H1 (cell line): ENCODE measurements around the gene CAMTA1. TPM values are rescaled to one million over a fixed set of nuclear protein-coding genes. Genes with fewer than 3 reads are reported as not detected.

Experiments
- CTCF ChIA-PET: fragments of 300-600 bp; sonication (Branson Sonifier 250); formaldehyde crosslinking; loops from one replicate; lab custom pipeline; 2021; ENCODE audit not compliant: partially characterized antibody; lab: Charles Lee
- POLR2A ChIA-PET: fragments of 300-600 bp; sonication (Branson Sonifier 250); formaldehyde crosslinking; loops from one replicate; lab custom pipeline; 2021; ENCODE audit warnings: inconsistent platforms; ENCODE audit not compliant: partially characterized antibody; lab: Charles Lee
- DNase-seq, 2 experiments: peaks; one replicate each; pipeline versions ENCODE4 v3.0.0 to v3.0.0-alpha.2; 2010 to 2022; ENCODE audit warnings: low spot score in 2 of 2, low read depth in 1 of 2, mixed read lengths in 1 of 2
- FAIRE-seq: peaks from 2 replicates; lab custom pipeline; 2011; peaks lifted over from hg19 to GRCh38; lab: Jason Lieb, UNC
- H2AFZ ChIP-seq: 2 replicates; pipeline ENCODE4 v1.8.1; 2012; ENCODE audit warnings: low read length, inconsistent platforms
- H2AK5ac ChIP-seq: 2 replicates; pipeline ENCODE4 v1.6.1; 2013; ENCODE audit warnings: low read depth, low read length
- H2BK120ac ChIP-seq: replicated peaks from 2 replicates; pipeline ENCODE3; 2013; ENCODE audit warnings: low read depth, low read length, inconsistent platforms
- H2BK12ac ChIP-seq: 2 replicates; pipeline ENCODE4 v1.6.1; 2013; ENCODE audit warnings: low read depth, low read length
- H2BK15ac ChIP-seq: 2 replicates; pipeline ENCODE4 v1.6.1; 2013; ENCODE audit warnings: low read length
- H2BK20ac ChIP-seq: 2 replicates; pipeline ENCODE4 v1.6.1; 2013; ENCODE audit warnings: low read length
- H2BK5ac ChIP-seq: 2 replicates; pipeline ENCODE4 v1.6.1; 2013; ENCODE audit warnings: low read depth, low read length
- H3K14ac ChIP-seq: 2 replicates; pipeline ENCODE4 v1.6.1; 2013; ENCODE audit warnings: inconsistent platforms; ENCODE audit not compliant: insufficient read length
- H3K18ac ChIP-seq: 2 replicates; pipeline ENCODE4 v1.6.1; 2013; ENCODE audit warnings: low read length; ENCODE audit errors: extremely low read depth
- H3K23ac ChIP-seq: 2 replicates; pipeline ENCODE4 v1.6.1; 2013; ENCODE audit warnings: inconsistent platforms; ENCODE audit not compliant: insufficient read length
- H3K23me2 ChIP-seq: 2 replicates; pipeline ENCODE4 v1.6.1; 2013; ENCODE audit warnings: low read depth, low read length
- H3K27ac ChIP-seq: 2 replicates; pipeline ENCODE4 v1.6.1; 2011; ENCODE audit warnings: low read depth, low read length, inconsistent platforms
- H3K27me3 ChIP-seq, 4 experiments: replicated peaks in 1 of 4; 1 replicate in 1 of 4; 2 replicates in 3 of 4; pipeline versions ENCODE4 v1.6.1 to v1.8.1; 2011 to 2013; ENCODE audit warnings: low read length in 3 of 4, mild to moderate bottlenecking in 3 of 4, inconsistent platforms in 2 of 4, mixed read lengths in 2 of 4, moderate library complexity in 1 of 4; ENCODE audit not compliant: control insufficient read depth in 3 of 4, insufficient read depth in 3 of 4; ENCODE audit errors: extremely low read depth in 1 of 4
- H3K36me3 ChIP-seq, 4 experiments: 2 replicates each; pipeline versions ENCODE4 v1.6.1 to v1.8.1; 2011 to 2013; ENCODE audit warnings: mild to moderate bottlenecking in 4 of 4, low read length in 3 of 4, moderate library complexity in 2 of 4, control low read depth in 1 of 4, inconsistent platforms in 1 of 4; ENCODE audit not compliant: insufficient read depth in 4 of 4, control insufficient read depth in 2 of 4
- H3K4ac ChIP-seq: replicated peaks from 2 replicates; pipeline ENCODE3; 2013; ENCODE audit warnings: low read length, low read depth, mixed read lengths, inconsistent platforms; ENCODE audit not compliant: insufficient read length
- H3K4me1 ChIP-seq, 4 experiments: replicated peaks in 1 of 4; 1 replicate in 1 of 4; 2 replicates in 3 of 4; pipeline versions ENCODE4 v1.6.1 to v1.8.1; 2011 to 2013; ENCODE audit warnings: low read length in 3 of 4, inconsistent platforms in 2 of 4, mixed read lengths in 1 of 4; ENCODE audit not compliant: insufficient read depth in 4 of 4, control insufficient read depth in 3 of 4
- H3K4me2 ChIP-seq, 2 experiments: 2 replicates each; pipeline versions ENCODE4 v1.6.1 to v1.8.1; 2011 to 2013; ENCODE audit warnings: low read depth in 2 of 2, low read length in 2 of 2, control low read depth in 1 of 2, inconsistent platforms in 1 of 2, mild to moderate bottlenecking in 1 of 2; ENCODE audit not compliant: insufficient read depth in 1 of 2
- H3K4me3 ChIP-seq, 4 experiments: fragments of 200-600, 300-600 bp in 1 of 4; sonication (generic), shearing (Covaris generic), sonication (Bioruptor Twin) in 1 of 4; 2 replicates each; pipeline versions ENCODE4 v1.5.1 to v1.8.1; 2011 to 2016; ENCODE audit warnings: low read length in 4 of 4, low read depth in 3 of 4, control low read depth in 2 of 4, inconsistent platforms in 2 of 4, mild to moderate bottlenecking in 2 of 4, mixed read lengths in 1 of 4, moderate library complexity in 1 of 4; ENCODE audit not compliant: insufficient read depth in 2 of 4; ENCODE audit errors: extremely low read depth in 1 of 4
- H3K56ac ChIP-seq: replicated peaks from 2 replicates; pipeline ENCODE3; 2013; ENCODE audit warnings: low read depth, mild to moderate bottlenecking, mixed read lengths, low read length, inconsistent platforms; ENCODE audit not compliant: insufficient read length
- H3K79me1 ChIP-seq: 2 replicates; pipeline ENCODE4 v1.6.1; 2013; ENCODE audit warnings: low read depth, low read length, control low read depth
- H3K79me2 ChIP-seq, 2 experiments: 2 replicates each; pipeline versions ENCODE4 v1.6.1 to v1.8.1; 2012 to 2013; ENCODE audit warnings: low read length in 2 of 2, mild to moderate bottlenecking in 2 of 2, inconsistent platforms in 1 of 2; ENCODE audit not compliant: insufficient read depth in 2 of 2, control insufficient read depth in 1 of 2
- H3K9ac ChIP-seq, 4 experiments: replicated peaks in 1 of 4; 1 replicate in 1 of 4; 2 replicates in 3 of 4; pipeline versions ENCODE4 v1.6.1 to v1.8.1; 2011 to 2013; ENCODE audit warnings: low read depth in 3 of 4, low read length in 3 of 4, control low read depth in 2 of 4, mild to moderate bottlenecking in 2 of 4, moderate library complexity in 2 of 4, inconsistent platforms in 1 of 4; ENCODE audit errors: extremely low read depth in 1 of 4
- H3K9me3 ChIP-seq, 2 experiments: 2 replicates each; pipeline versions ENCODE4 v1.6.1 to v1.8.1; 2012 to 2013; ENCODE audit warnings: mild to moderate bottlenecking in 2 of 2, moderate library complexity in 2 of 2, control low read depth in 1 of 2, inconsistent platforms in 1 of 2, low read depth in 1 of 2, low read length in 1 of 2, mixed read lengths in 1 of 2; ENCODE audit not compliant: insufficient read depth in 2 of 2
- H4K20me1 ChIP-seq, 2 experiments: replicated peaks in 1 of 2; 2 replicates each; pipeline versions ENCODE3 to v1.8.1; 2011 to 2013; ENCODE audit warnings: inconsistent platforms in 2 of 2, low read length in 2 of 2, mild to moderate bottlenecking in 1 of 2; ENCODE audit not compliant: insufficient read depth in 2 of 2, control insufficient read depth in 1 of 2
- H4K5ac ChIP-seq: 2 replicates; pipeline ENCODE4 v1.6.1; 2013; ENCODE audit warnings: low read length, low read depth, mixed read lengths, inconsistent platforms; ENCODE audit not compliant: insufficient read length
- H4K8ac ChIP-seq: 2 replicates; pipeline ENCODE4 v1.8.0; 2013; ENCODE audit warnings: mild to moderate bottlenecking, moderate library complexity, low read length, inconsistent platforms; ENCODE audit not compliant: insufficient read depth; ENCODE audit errors: extremely low read depth
- H4K91ac ChIP-seq: replicated peaks from 2 replicates; pipeline ENCODE3; 2013; ENCODE audit warnings: low read length, mixed read lengths, inconsistent platforms; ENCODE audit not compliant: insufficient read length
- RXRA ChIP-seq: IDR thresholded peaks from 2 replicates; pipeline ENCODE4 v1.6.1; 2011; ENCODE audit warnings: low read depth, mild to moderate bottlenecking, low read length, moderate library complexity; ENCODE audit not compliant: insufficient read depth
- WGBS, 2 experiments: shearing (Covaris generic) in 1 of 2; methylation state at CpG; one replicate each; pipeline versions ENCODE4 v1.1.6 to v1.1.7; 2013 to 2015; ENCODE audit warnings: low lambda C conversion rate in 2 of 2, mixed read lengths in 2 of 2, inconsistent platforms in 1 of 2, low coverage in 1 of 2, missing lambda C conversion rate in 1 of 2; ENCODE audit not compliant: insufficient replicate concordance in 2 of 2, insufficient coverage in 1 of 2, insufficient read length in 1 of 2; ENCODE audit errors: extremely low coverage in 1 of 2, missing lambda C conversion rate in 1 of 2; 5-methylcytosine and 5-hydroxymethylcytosine counted together
- polyA plus RNA-seq, 7 experiments: library from polyadenylated mRNA; depleted of rRNA in 3 of 7; stranded (reverse) in 5 of 7; unstranded in 2 of 7; fragments of >200 nt in 5 of 7; fragments of 200-250 nt in 2 of 7; gene quantifications; 1 replicate in 5 of 7; 2 replicates in 1 of 7; 4 replicates in 1 of 7; pipeline versions ENCODE4 v1.2.1 to v1.2.3, GENCODE V29; 2011 to 2013; ENCODE audit warnings: missing spikeins in 2 of 7, mixed read lengths in 2 of 7
- total RNA-seq: library from RNA; stranded (reverse); fragmentation: NEBNext Ultra II Directional; extraction: Animal tissue kit (Norgen Biotek cat#: 25700); gene quantifications from 2 replicates; pipeline ENCODE4 v1.2.1, GENCODE V29; 2021

The CAMTA1 gene
- total and polyA plus RNA-seq, 2 of the 8 experiments (the other 6 are each of a cell fraction or from before 2014, with no cell fraction given), result 65.0 to 119 TPM

GRCh38 chr1:7434566-7434965, 649.3 kb downstream of the CAMTA1 start:
- H3K79me2 ChIP-seq, result no peaks in the 10 kb centered on the region
- H2AFZ ChIP-seq, result no peak overlapping the region
- H3K23ac ChIP-seq, result no peak overlapping the region
- WGBS, 2 experiments, result 98% methylated on average over 5 of the region's 5 CpGs; no CpG with 5 or more reads in 1 of the 2 experiments
- no peak overlapping the region for H3K4me2 ChIP-seq
- peaks cover 0 to 2% of the 10 kb centered on the region in 2 experiments for H4K20me1 ChIP-seq
- ChIA-PET CTCF (interaction anchor here (0.6 kb wide), 1 partner anchor 249 kb away, joined by 3 read pairs; no protein-coding TSS in a partner anchor), POLR2A (no interaction called here)
- H3K27me3 ChIP-seq, result no peaks in the 10 kb centered on the region
- no peak overlapping the region for H2BK15ac ChIP-seq
- H4K5ac ChIP-seq, result no peak overlapping the region
- no peak for TF ChIP-seq RXRA
- peaks cover 2% of the 10 kb centered on the region; the same call in 1 of the 2 replicates for H3K23me2 ChIP-seq
- DNase-seq (no peak), FAIRE-seq (no peak)
- H2BK12ac ChIP-seq, result no peak overlapping the region
- H3K9ac ChIP-seq, result no peak overlapping the region
- no peak overlapping the region for H3K14ac ChIP-seq
- H3K4ac ChIP-seq, result no peak overlapping the region
- no peak overlapping the region for H3K18ac ChIP-seq
- no peak overlapping the region for H4K8ac ChIP-seq
- no peak overlapping the region for H2BK5ac ChIP-seq
- no peaks in the 10 kb centered on the region for H3K79me1 ChIP-seq
- no peak overlapping the region for H4K91ac ChIP-seq
- no peak overlapping the region for H3K4me3 ChIP-seq
- no peak overlapping the region for H2AK5ac ChIP-seq
- H2BK120ac ChIP-seq, result no peak overlapping the region
- H3K36me3 ChIP-seq, result no peaks in the 10 kb centered on the region; a peak in 1 of 8 replicates
- H3K56ac ChIP-seq, result no peak overlapping the region
- H3K4me1 ChIP-seq, result peaks cover 0 to 5% (median 0%) of the 10 kb centered on the region in 4 experiments; a peak in 3 of 7 replicates
- H3K9me3 ChIP-seq, result peaks cover 3 to 6% of the 10 kb centered on the region in 2 experiments; a peak in 2 of 4 replicates
- no peak overlapping the region for H3K27ac ChIP-seq
- no peak overlapping the region for H2BK20ac ChIP-seq
